K562 (cell line): ENCODE results near the gene HPSE2. TPM values are rescaled to one million over a fixed set of nuclear protein-coding genes. Genes with fewer than 3 reads are reported as not detected.

Source experiments
- ATAC-seq: fragments of 200-7000 bp; cut with Tn5 transposase; 3 replicates; pipeline ENCODE4 v1.9.1; 2020; ENCODE audit warnings: moderate library complexity
- BruUV-seq: library from RNA; stranded (reverse); fragments of 400-500 nt; replicated peaks from 2 replicates; lab custom pipeline; 2021; lab: Mats Ljungman, UMichigan
- CTCF ChIA-PET: fragments of 300-600 bp; formaldehyde crosslinking; extraction: SDS; loops from one replicate; lab custom pipeline; 2021; ENCODE audit warnings: low intra/inter-chr PET ratio; lab: Yijun Ruan, JAX
- POLR2A ChIA-PET: fragments of 300-600, 350-650 bp; sonication (Branson Sonifier 250); formaldehyde crosslinking; extraction: SDS; loops from one replicate; lab custom pipeline; 2021; ENCODE audit warnings: antibody characterized with exemption, inconsistent platforms; lab: Yijun Ruan, JAX
- DNase-seq, 4 experiments: peaks; one replicate each; pipeline versions ENCODE4 v3.0.0 to v3.0.0-alpha.2; 2011 to 2018; ENCODE audit warnings: low spot score in 3 of 4, mixed read lengths in 3 of 4; ENCODE audit errors: extremely low read depth in 1 of 4
- FAIRE-seq: peaks from 2 replicates; lab custom pipeline; 2011; peaks lifted over from hg19 to GRCh38; lab: Jason Lieb, UNC
- H2AFZ ChIP-seq: 2 replicates; pipeline ENCODE4 v1.6.0; 2011; ENCODE audit warnings: low read depth, low read length, control low read depth, inconsistent platforms
- H3K27ac ChIP-seq: fragments of 200-600 bp; 3 replicates; pipeline ENCODE4 v1.8.0; 2011; ENCODE audit warnings: low read depth, mild to moderate bottlenecking, control low read depth, inconsistent platforms, low read length, moderate library complexity, mixed read lengths; ENCODE audit errors: extremely low read depth
- H3K27me3 ChIP-seq, 2 experiments: fragments of 300-600 bp in 1 of 2; 2 replicates in 1 of 2; 3 replicates in 1 of 2; pipeline versions ENCODE4 v1.6.0 to v1.8.0; 2011; ENCODE audit warnings: inconsistent platforms in 2 of 2, low read length in 2 of 2, mild to moderate bottlenecking in 1 of 2, mixed read lengths in 1 of 2, moderate library complexity in 1 of 2; ENCODE audit not compliant: control insufficient read depth in 2 of 2, insufficient read depth in 2 of 2
- H3K36me3 ChIP-seq: fragments of 300-600 bp; 3 replicates; pipeline ENCODE4 v1.8.0; 2011; ENCODE audit warnings: mild to moderate bottlenecking, low read length, inconsistent platforms; ENCODE audit not compliant: control insufficient read depth, insufficient read depth
- H3K4me1 ChIP-seq, 2 experiments: fragments of 200-600 bp in 1 of 2; replicated peaks in 1 of 2; 2 replicates in 1 of 2; 3 replicates in 1 of 2; pipeline versions ENCODE4 v1.5.1 to v1.8.0; 2011; ENCODE audit warnings: inconsistent platforms in 2 of 2, low read length in 2 of 2, mild to moderate bottlenecking in 1 of 2, mixed read lengths in 1 of 2, moderate library complexity in 1 of 2; ENCODE audit not compliant: control insufficient read depth in 2 of 2, insufficient read depth in 2 of 2
- H3K4me2 ChIP-seq: 2 replicates; pipeline ENCODE4 v1.6.1; 2011; ENCODE audit warnings: low read length, control low read depth, inconsistent platforms, mixed read lengths; ENCODE audit not compliant: insufficient read depth
- H3K4me3 ChIP-seq: fragments of 200-600 bp; sonication (generic), shearing (Covaris generic); 2 replicates; pipeline ENCODE4 v1.5.1; 2016; ENCODE audit warnings: control low read depth, inconsistent platforms
- H3K79me2 ChIP-seq: fragments of 200-600 bp; 3 replicates; pipeline ENCODE4 v1.8.0; 2011; ENCODE audit warnings: low read length, inconsistent platforms; ENCODE audit not compliant: control insufficient read depth, insufficient read depth
- H3K9ac ChIP-seq, 2 experiments: 2 replicates each; pipeline versions ENCODE4 v1.6.0 to v1.6.1; 2011; ENCODE audit warnings: low read depth in 2 of 2, low read length in 2 of 2, control low read depth in 1 of 2, inconsistent platforms in 1 of 2, mild to moderate bottlenecking in 1 of 2, mixed read lengths in 1 of 2; ENCODE audit not compliant: insufficient read depth in 1 of 2
- H3K9me1 ChIP-seq: one replicate; pipeline ENCODE4 v1.6.0; 2011; ENCODE audit warnings: inconsistent platforms, mild to moderate bottlenecking, low read length, moderate library complexity; ENCODE audit not compliant: control insufficient read depth, insufficient read depth
- H3K9me3 ChIP-seq: replicated peaks from 2 replicates; pipeline ENCODE4 v1.5.1; 2011; ENCODE audit warnings: low read depth, low read length, inconsistent platforms; ENCODE audit not compliant: control insufficient read depth, insufficient read depth
- H4K20me1 ChIP-seq: replicated peaks from 2 replicates; pipeline ENCODE4 v1.6.1; 2011; ENCODE audit warnings: low read length, inconsistent platforms, mixed read lengths; ENCODE audit not compliant: control insufficient read depth, insufficient read depth
- ARID4B ChIP-seq: sonication (generic); formaldehyde crosslinking; IDR thresholded peaks from 2 replicates; pipeline ENCODE4 v1.8.0; 2022; ENCODE audit warnings: mild to moderate bottlenecking, missing genetic modification reagents
- BCL6 ChIP-seq: fragments of 250-450 bp; sonication (Bioruptor Pico); IDR thresholded peaks from 2 replicates; pipeline ENCODE4 v1.4.0; 2020
- CHD1 ChIP-seq: fragments of 200-600 bp; sonication (generic); IDR thresholded peaks from one replicate; pipeline ENCODE4 v1.6.1; 2012; ENCODE audit warnings: mild to moderate bottlenecking, moderate library complexity, low read length, inconsistent platforms
- CREB1 ChIP-seq, 2 experiments: sonication (generic) in 1 of 2; formaldehyde crosslinking in 1 of 2; IDR thresholded peaks; 2 replicates each; pipeline versions ENCODE4 v1.6.1 to v1.8.0; 2012 to 2022; ENCODE audit warnings: inconsistent platforms in 1 of 2, mild to moderate bottlenecking in 1 of 2, missing genetic modification reagents in 1 of 2, moderate library complexity in 1 of 2
- ERF ChIP-seq: fragments of 450-650 bp; formaldehyde crosslinking; IDR thresholded peaks from 2 replicates; pipeline ENCODE4 v1.4.0; 2020; ENCODE audit warnings: mild to moderate bottlenecking, mixed read lengths
- HSF4 ChIP-seq: fragments of 250-450 bp; sonication (Bioruptor Pico); IDR thresholded peaks from 2 replicates; pipeline ENCODE4 v2.1.2; 2022; ENCODE audit warnings: mild to moderate bottlenecking, moderate library complexity, borderline replicate concordance
- MEF2D ChIP-seq: conservative IDR thresholded peaks from 2 replicates; pipeline ENCODE4 v1.6.1; 2016; ENCODE audit warnings: low read depth, missing genetic modification characterization, missing compliant biosample characterization
- POLR3A ChIP-seq: IDR thresholded peaks from 2 replicates; pipeline ENCODE4 v1.6.1; 2011; ENCODE audit warnings: borderline replicate concordance, mild to moderate bottlenecking, moderate library complexity; ENCODE audit not compliant: insufficient read length, insufficient read depth; ENCODE audit errors: extremely low read depth
- RBM25 ChIP-seq: fragments of 200-400 bp; formaldehyde crosslinking; IDR thresholded peaks from 2 replicates; pipeline ENCODE4 v1.6.1; 2018; ENCODE audit warnings: low read length, low read depth, moderate library complexity; ENCODE audit not compliant: severe bottlenecking
- SRSF7 ChIP-seq: fragments of 200-400 bp; formaldehyde crosslinking; optimal IDR thresholded peaks from 2 replicates; pipeline ENCODE3; 2017; ENCODE audit warnings: mild to moderate bottlenecking, low read depth, low read length
- VEZF1 ChIP-seq: fragments of 200-800 bp; sonication (Bioruptor generic); IDR thresholded peaks from 2 replicates; pipeline ENCODE4 v1.6.1; 2017; ENCODE audit warnings: missing genetic modification characterization, missing compliant biosample characterization
- ZNF277 ChIP-seq: fragments of 250-450 bp; sonication (Bioruptor Pico); IDR thresholded peaks from 2 replicates; pipeline ENCODE4 v1.8.0; 2022; ENCODE audit warnings: inconsistent platforms, mild to moderate bottlenecking, moderate library complexity, borderline replicate concordance
- ZNF507 ChIP-seq: conservative IDR thresholded peaks from 2 replicates; pipeline ENCODE4 v1.6.1; 2017; ENCODE audit warnings: missing genetic modification characterization, missing compliant biosample characterization
- ZNF551 ChIP-seq: fragments of 250-450 bp; sonication (Bioruptor Pico); IDR thresholded peaks from 2 replicates; pipeline ENCODE4 v1.5.0; 2021; ENCODE audit warnings: mild to moderate bottlenecking, moderate library complexity
- ZNF79 ChIP-seq: fragments of 250-450 bp; sonication (Bioruptor Pico); IDR thresholded peaks from 2 replicates; pipeline ENCODE4 v1.4.0; 2020; ENCODE audit warnings: low read depth, mild to moderate bottlenecking, moderate library complexity
- WGBS: fragments of 100-300 bp; shearing (Covaris generic); methylation state at CpG from one replicate; pipeline ENCODE4 v1.1.6; 2016; ENCODE audit warnings: low coverage, mixed read lengths; ENCODE audit not compliant: insufficient coverage; ENCODE audit errors: missing lambda C conversion rate; 5-methylcytosine and 5-hydroxymethylcytosine counted together
- in situ Hi-C: fragments of 300-500 bp; cut with MboI; formaldehyde crosslinking; loops from 4 replicates; pipeline ENCODE4 v1.15.0; 2018; ENCODE audit warnings: inconsistent platforms, mixed read lengths
- intact Hi-C: fragments of 100-400 bp; cut with micrococcal nuclease; formaldehyde crosslinking; loops from 2 replicates; pipeline ENCODE4 v1.14.2; 2022
- polyA plus RNA-seq, 8 experiments: library from polyadenylated mRNA; depleted of rRNA in 4 of 8; stranded (reverse) in 5 of 8; unstranded in 3 of 8; fragments of >200 nt; fragmentation: Nextera tagmentation in 2 of 8; fragmentation: Illumina TruSeq in 1 of 8; extraction: Ambion mirVana in 2 of 8; extraction: Trizol in 1 of 8; gene quantifications; 2 replicates each; pipeline versions ENCODE4 v1.2.1 to v1.2.3, GENCODE V29; 2011 to 2014; ENCODE audit warnings: inconsistent platforms in 1 of 8, missing spikeins in 1 of 8
- total RNA-seq, 7 experiments: library from RNA; depleted of rRNA in 6 of 7; stranded (reverse); fragments of >200 nt in 6 of 7; fragmentation: Illumina TruSeq in 2 of 7; extraction: Trizol in 2 of 7; gene quantifications; 2 replicates each; pipeline versions ENCODE4 v1.2.1 to v1.2.3, GENCODE V29; 2011 to 2021; ENCODE audit warnings: low replicate concordance in 1 of 7

Gene HPSE2
- total and polyA plus RNA-seq, 9 of the 15 experiments (the other 6 are each of a cell fraction or from before 2014, with no cell fraction given) = 0.03 to 0.10 (median 0.04) TPM; not detected in 2

- TF ChIP-seq RBM25 (no peak), CHD1 (no peak), SRSF7 (no peak), BCL6 (CRISPR knock-in tag) (no peak), ZNF507 (tag) (no peak), ZNF79 (CRISPR knock-in tag) (no peak), HSF4 (CRISPR knock-in tag) (no peak)
These were observed 10.9 kb downstream of the HPSE2 start (continued) for GRCh38 chr10:99224766-99225165.

GRCh38 chr10:99207340-99207739 is 28.3 kb downstream of the HPSE2 start:
- intact Hi-C loops (no loop called here), in situ Hi-C loops (no loop called here)
- H3K27ac ChIP-seq = no peak overlapping the region
- H3K36me3 ChIP-seq = no peaks in the 10 kb centered on the region
- BruUV-seq = no TSS peak
- no peak overlapping the region for H3K4me2 ChIP-seq
- H3K4me1 ChIP-seq = no peaks in the 10 kb centered on the region
- ChIA-PET CTCF (no interaction called here), POLR2A (no interaction called here)
- ATAC-seq (no peak), DNase-seq (no peak), FAIRE-seq (no peak)
- no peaks in the 10 kb centered on the region for H3K9me3 ChIP-seq
- H4K20me1 ChIP-seq = no peaks in the 10 kb centered on the region
- H3K27me3 ChIP-seq = no peaks in the 10 kb centered on the region
- no peak overlapping the region for H3K9ac ChIP-seq
- no peaks in the 10 kb centered on the region for H3K9me1 ChIP-seq
- no peak overlapping the region for H2AFZ ChIP-seq
- H3K79me2 ChIP-seq = no peaks in the 10 kb centered on the region
- H3K4me3 ChIP-seq = no peak overlapping the region
- WGBS = 0% methylated on average over 3 of the region's 3 CpGs
- no peak for TF ChIP-seq ERF
- no peak for TF ChIP-seq ZNF277 (CRISPR knock-in tag)
- TF ChIP-seq CREB1 (IDR thresholded peaks at IDR 0.05) = no peak
- TF ChIP-seq CREB1 (CRISPR knock-in tag; IDR thresholded peaks at IDR 0.05) = no peak
- no peak for TF ChIP-seq POLR3A
- TF ChIP-seq VEZF1 = no peak
- no peak for TF ChIP-seq ARID4B (CRISPR knock-in tag)
- TF ChIP-seq ZNF551 (CRISPR knock-in tag) = no peak
- TF ChIP-seq MEF2D (tag) = no peak
